ENCODE results near the gene PRKN.

PRKN gene

DNA sequence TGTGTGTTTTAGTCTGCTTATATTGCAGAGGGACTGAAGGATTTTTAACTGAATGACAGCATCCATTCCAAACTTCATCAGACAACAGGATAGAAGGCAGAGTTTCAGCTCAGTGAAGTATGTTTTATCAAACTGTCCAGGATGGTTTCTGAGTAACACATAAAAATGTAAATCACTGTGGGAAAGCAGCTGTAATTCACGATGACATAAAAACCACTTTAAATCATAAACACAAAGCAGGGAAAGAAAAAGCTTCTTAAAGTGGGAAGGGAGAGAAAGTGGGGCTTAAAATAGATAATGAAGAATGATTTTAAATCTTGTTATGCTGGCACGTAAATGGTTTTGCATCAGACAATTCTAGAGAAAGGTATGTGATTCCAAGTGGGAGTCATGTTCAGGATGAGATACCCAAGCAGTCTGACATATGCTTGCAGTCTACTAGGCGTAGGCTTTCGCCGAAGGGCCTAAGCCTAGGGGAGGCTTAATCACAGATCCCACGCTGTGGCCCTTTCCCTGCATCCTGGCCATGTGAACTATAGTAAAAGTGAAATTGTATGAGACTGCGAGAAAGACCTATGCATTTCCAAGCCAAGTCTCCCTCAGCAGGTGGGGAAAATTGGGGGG lies 610.6 kb downstream of the PRKN start:
- Histone ChIP-seq H3K27ac (no peak overlapping the region), H3K4me3 (no peak overlapping the region), H3K27me3 (no peaks in the 10 kb centered on the region), H3K36me3 (no peaks in the 10 kb centered on the region), H3K4me2 (no peak overlapping the region), H4K20me1 (no peaks in the 10 kb centered on the region), H3K9ac (no peak overlapping the region), H3K4me1 (peaks cover 6 to 23% (median 9%) of the 10 kb centered on the region in 10 experiments; a peak in 12 of 20 replicates), H3K9me3 (replicated peaks in 1 of 11) (peaks cover 0 to 6% (median 0%) of the 10 kb centered on the region in 11 experiments; a peak in 3 of 22 replicates)
- TF ChIP-seq Cebpa-rat (IDR thresholded peaks at IDR 0.05) = no peak

DNA sequence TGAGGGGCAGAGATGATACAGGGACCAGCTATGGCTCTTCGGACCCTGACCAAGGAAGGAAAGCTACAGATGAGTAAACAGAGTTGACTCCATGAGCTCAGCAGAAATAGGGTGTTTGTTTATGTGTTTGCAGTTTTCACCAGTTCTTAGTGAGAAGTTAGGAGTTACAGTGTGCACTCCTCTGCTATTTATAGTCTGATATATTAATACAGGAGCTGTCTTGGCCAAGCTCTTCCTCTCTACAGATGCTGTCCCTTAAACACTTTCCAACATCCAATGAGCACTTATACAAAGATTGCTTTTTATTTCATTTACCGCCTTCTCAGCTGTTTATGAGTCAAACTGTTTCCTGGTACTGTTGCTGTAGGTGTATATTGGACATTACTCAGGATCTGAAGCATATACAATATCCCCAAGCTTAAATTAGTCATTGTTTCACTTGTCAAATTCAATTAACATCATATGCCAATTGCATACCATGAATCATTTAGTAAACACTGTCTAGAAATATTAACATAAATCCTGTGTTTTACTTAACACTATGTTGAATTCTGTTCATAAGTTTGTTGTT lies 618.0 kb downstream of the PRKN start:
- H3K27ac ChIP-seq = no peak overlapping the region; a peak in 1 of 22 replicates
- H3K9me3 ChIP-seq (replicated peaks in 1 of 11) = peaks cover 0 to 10% (median 0%) of the 10 kb centered on the region in 11 experiments; a peak in 3 of 22 replicates
- no peaks in the 10 kb centered on the region for H4K20me1 ChIP-seq
- TF ChIP-seq Cebpa-rat (IDR thresholded peaks at IDR 0.05) = no peak
- H3K36me3 ChIP-seq = no peaks in the 10 kb centered on the region
- no peak overlapping the region for H3K4me3 ChIP-seq
- no peak overlapping the region for H3K9ac ChIP-seq
- H3K27me3 ChIP-seq = no peaks in the 10 kb centered on the region
- H3K4me1 ChIP-seq = peaks cover 0 to 38% (median 0%) of the 10 kb centered on the region in 10 experiments; a peak in 7 of 20 replicates
- peak overlapping the region in 3 of 11 experiments; percentile 2 to 51 (median 24); a peak in 6 of 22 replicates for H3K4me2 ChIP-seq

DNA sequence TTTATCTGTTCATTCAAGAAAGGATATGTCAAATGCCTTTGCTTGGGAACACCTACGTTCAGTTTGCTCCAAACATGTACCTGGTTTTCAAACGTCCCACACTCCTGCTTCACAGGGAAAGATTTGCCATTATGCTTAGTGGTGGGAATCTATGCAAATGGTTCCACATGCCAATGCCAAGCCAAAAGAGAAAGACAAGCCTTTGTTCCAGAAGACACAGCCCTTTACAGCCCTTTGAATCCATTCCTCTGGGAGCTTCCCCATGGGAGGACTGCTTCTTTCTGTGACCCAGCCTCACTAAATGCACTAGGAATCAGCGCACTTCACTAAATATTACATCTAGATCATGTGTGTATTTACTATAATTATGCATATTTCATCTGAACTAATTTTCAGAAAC lies 619.5 kb downstream of the PRKN start:
- no peak overlapping the region for H3K27ac ChIP-seq
- no peak for TF ChIP-seq Cebpa-rat (IDR thresholded peaks at IDR 0.05)
- peaks cover 0 to 38% (median 0%) of the 10 kb centered on the region in 10 experiments; a peak in 7 of 20 replicates for H3K4me1 ChIP-seq
- 0 out of 22 replicates have a peak overlapping the region, but pooled peaks of 2 of the 11 experiments have one; percentile 15 to 23 for H3K4me2 ChIP-seq
- H3K9ac ChIP-seq = no peak overlapping the region
- H4K20me1 ChIP-seq = no peaks in the 10 kb centered on the region
- peaks cover 0 to 10% (median 0%) of the 10 kb centered on the region in 11 experiments; a peak in 2 of 22 replicates for H3K9me3 ChIP-seq (replicated peaks in 1 of 11)
- H3K4me3 ChIP-seq = no peak overlapping the region
- H3K27me3 ChIP-seq = no peaks in the 10 kb centered on the region
- no peaks in the 10 kb centered on the region for H3K36me3 ChIP-seq

DNA sequence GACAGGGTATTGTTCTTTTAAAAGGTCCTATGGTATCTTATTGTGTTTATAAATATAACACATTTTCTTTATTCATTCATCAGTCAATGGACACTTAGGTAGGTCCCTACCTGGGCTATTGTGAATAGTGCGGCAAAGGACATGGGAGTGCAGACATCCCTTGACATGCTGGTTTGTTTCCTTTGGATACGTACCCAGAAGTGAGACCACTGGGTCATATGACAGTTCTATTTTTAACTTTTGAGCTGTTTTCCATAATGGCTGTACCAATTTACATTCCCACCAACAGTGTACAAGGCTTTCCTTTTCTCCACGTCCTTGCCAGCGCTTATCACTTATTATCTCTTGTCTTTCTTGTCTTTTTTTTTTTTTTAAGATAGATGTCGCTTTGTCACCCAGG lies 627.5 kb downstream of the PRKN start:
- Histone ChIP-seq H3K4me3 (no peak overlapping the region), H3K36me3 (no peaks in the 10 kb centered on the region), H3K9ac (peak overlapping the region in 1 of 11 experiments; percentile 51; a peak in 2 of 22 replicates), H3K27ac (peak overlapping the region in 8 of 11 experiments; percentile 32 to 81 (median 51); a peak in 13 of 22 replicates), H4K20me1 (no peaks in the 10 kb centered on the region), H3K4me2 (peak overlapping the region in 8 of 11 experiments; percentile 16 to 62 (median 48); a peak in 13 of 22 replicates), H3K9me3 (replicated peaks in 1 of 11) (peaks cover 9 to 55% (median 25%) of the 10 kb centered on the region in 11 experiments; a peak in 21 of 22 replicates), H3K4me1 (peaks cover 0 to 26% (median 10%) of the 10 kb centered on the region in 10 experiments; a peak in 13 of 20 replicates), H3K27me3 (no peaks in the 10 kb centered on the region)
- peak in 1 of 11 experiments; percentile 1; a peak in 1 of 22 replicates for TF ChIP-seq Cebpa-rat (IDR thresholded peaks at IDR 0.05)

DNA sequence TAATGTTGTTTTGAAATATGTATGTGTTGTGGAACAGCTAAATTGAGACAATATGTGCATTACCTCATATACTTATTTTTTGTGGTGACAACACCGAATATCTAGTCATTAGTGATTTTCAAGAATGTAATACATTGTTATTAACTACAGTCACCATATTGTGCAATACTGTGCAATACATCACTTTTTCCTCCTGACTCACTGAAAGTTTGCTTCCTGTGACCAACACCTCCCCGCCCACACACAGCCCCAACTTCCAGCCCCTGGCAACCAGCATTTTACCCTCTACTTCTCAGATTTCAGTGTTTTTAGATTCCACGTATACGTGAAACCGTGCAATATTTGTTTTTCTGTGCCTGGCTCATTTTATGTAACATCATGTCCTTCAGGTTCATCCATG lies 627.9 kb downstream of the PRKN start:
- Histone ChIP-seq H3K27ac (peak overlapping the region in 8 of 11 experiments; percentile 32 to 81 (median 52); a peak in 13 of 22 replicates), H3K4me1 (peaks cover 0 to 26% (median 10%) of the 10 kb centered on the region in 10 experiments; a peak in 13 of 20 replicates), H3K9ac (peak overlapping the region in 1 of 11 experiments; percentile 51; a peak in 2 of 22 replicates), H3K4me3 (no peak overlapping the region), H3K27me3 (no peaks in the 10 kb centered on the region), H3K4me2 (peak overlapping the region in 8 of 11 experiments; percentile 16 to 62 (median 48); a peak in 12 of 22 replicates), H3K9me3 (replicated peaks in 1 of 11) (peaks cover 9 to 55% (median 25%) of the 10 kb centered on the region in 11 experiments; a peak in 21 of 22 replicates), H4K20me1 (no peaks in the 10 kb centered on the region), H3K36me3 (no peaks in the 10 kb centered on the region)
- TF ChIP-seq Cebpa-rat (IDR thresholded peaks at IDR 0.05) = peak; percentile 44 to 97 (median 89); a peak in 18 of 22 replicates

DNA sequence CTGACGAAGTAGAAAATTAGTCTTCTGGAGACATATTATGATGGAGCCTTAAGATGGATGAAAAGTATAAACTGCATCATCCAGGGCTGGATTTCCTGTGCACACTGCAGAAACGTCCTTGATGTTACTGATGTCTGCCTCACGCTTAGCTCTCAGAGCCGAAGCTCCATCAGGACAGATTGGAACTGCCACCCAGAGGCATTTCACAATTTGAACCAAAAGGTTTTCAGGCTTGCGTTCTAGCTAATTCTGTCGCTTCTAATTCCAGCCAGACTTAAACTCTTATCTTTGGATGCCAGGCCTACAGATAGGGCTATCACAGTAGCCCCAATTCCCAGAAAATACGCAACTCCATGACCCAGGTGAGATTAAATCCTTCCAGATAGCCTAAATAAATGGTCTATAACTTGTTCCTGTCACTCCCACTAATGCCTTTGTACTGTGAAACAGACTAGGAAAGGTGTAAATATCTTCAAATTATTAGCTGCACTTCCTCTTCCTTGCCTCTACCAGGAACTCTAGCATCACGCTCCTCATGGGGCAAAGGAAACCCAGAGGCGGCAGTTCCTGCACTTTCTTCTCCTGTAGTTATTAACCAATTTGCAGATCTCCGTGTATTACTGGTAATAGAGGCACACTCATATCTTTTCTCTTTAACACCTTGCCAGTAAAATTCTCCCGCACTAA lies 634.6 kb downstream of the PRKN start:
- Histone ChIP-seq H4K20me1 (no peaks in the 10 kb centered on the region), H3K36me3 (no peaks in the 10 kb centered on the region), H3K9ac (no peak overlapping the region), H3K27ac (no peak overlapping the region), H3K4me3 (no peak overlapping the region), H3K9me3 (replicated peaks in 1 of 11) (peaks cover 9 to 29% (median 20%) of the 10 kb centered on the region in 11 experiments; a peak in 20 of 22 replicates), H3K4me2 (no peak overlapping the region; a peak in 1 of 22 replicates), H3K27me3 (no peaks in the 10 kb centered on the region), H3K4me1 (peaks cover 5 to 18% (median 12%) of the 10 kb centered on the region in 10 experiments; a peak in 14 of 20 replicates)
- no peak for TF ChIP-seq Cebpa-rat (IDR thresholded peaks at IDR 0.05)

DNA sequence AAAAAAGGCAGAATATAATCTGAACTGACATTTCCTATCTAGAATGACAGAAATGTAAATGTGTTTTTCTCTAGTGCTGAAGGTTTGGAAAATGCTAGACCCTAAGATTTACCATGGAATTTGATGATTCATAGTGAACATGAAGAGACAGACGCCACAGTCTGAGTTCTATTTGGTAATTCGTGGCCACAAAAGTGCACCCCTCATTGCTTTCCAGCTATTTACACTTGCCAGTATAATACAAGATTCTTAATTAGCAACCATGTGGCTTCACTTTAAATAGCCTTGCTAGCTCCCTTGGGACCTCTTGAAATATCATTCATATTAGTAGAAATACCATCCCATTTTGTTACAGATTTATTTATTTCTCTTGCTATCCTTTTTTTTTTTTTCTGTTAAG lies 636.8 kb downstream of the PRKN start:
- Histone ChIP-seq H3K27me3 (no peaks in the 10 kb centered on the region), H4K20me1 (no peaks in the 10 kb centered on the region), H3K4me1 (peaks cover 5 to 18% (median 12%) of the 10 kb centered on the region in 10 experiments; a peak in 14 of 20 replicates), H3K4me2 (peak overlapping the region in 8 of 11 experiments; percentile 5 to 51 (median 36); a peak in 12 of 22 replicates), H3K9me3 (replicated peaks in 1 of 11) (peaks cover 0 to 7% (median 3%) of the 10 kb centered on the region in 11 experiments; a peak in 12 of 22 replicates), H3K36me3 (no peaks in the 10 kb centered on the region), H3K4me3 (no peak overlapping the region), H3K27ac (peak overlapping the region in 3 of 11 experiments; percentile 5 to 17 (median 13); a peak in 3 of 22 replicates), H3K9ac (no peak overlapping the region; a peak in 1 of 22 replicates)
- TF ChIP-seq Cebpa-rat (IDR thresholded peaks at IDR 0.05) = no peak

DNA sequence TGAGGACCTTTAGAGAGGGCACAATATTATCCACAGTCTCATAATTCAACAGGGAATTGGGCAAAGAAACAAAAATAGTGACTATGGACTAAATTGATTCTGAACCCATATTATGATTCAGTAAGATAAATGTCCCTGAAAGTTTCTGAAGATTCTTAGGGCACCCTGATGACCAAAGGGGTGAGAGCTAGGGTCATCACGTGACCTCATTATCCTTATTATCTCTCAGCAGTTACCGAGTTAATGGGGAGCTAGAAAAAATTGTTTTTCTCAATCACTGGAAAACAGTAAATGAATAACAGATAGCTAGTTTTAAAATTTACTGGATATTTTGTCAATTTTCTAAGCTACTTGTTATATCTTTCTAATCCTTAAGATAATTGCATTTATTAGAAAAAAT lies 639.5 kb downstream of the PRKN start:
- Histone ChIP-seq H3K9me3 (replicated peaks in 1 of 11) (0 out of 22 replicates have a peak, but pooled peaks cover 0 to 5% (median 0%) of the 10 kb centered on the region in 11 experiments), H3K9ac (no peak overlapping the region), H3K27me3 (no peaks in the 10 kb centered on the region), H3K4me2 (no peak overlapping the region), H3K36me3 (no peaks in the 10 kb centered on the region), H3K4me1 (peaks cover 4 to 18% (median 12%) of the 10 kb centered on the region in 10 experiments; a peak in 14 of 20 replicates), H4K20me1 (no peaks in the 10 kb centered on the region), H3K27ac (no peak overlapping the region), H3K4me3 (no peak overlapping the region)
- TF ChIP-seq Cebpa-rat (IDR thresholded peaks at IDR 0.05) = no peak
